ENCODE measurements around the gene DCANP1.

DCANP1 gene

GRCh38 chr5:135441919-135442318 lies 5.2 kb downstream of the DCANP1 start:
- DNase-seq (ENCODE audit: low read depth, low spot score), result no peak

GRCh38 chr5:135441350-135441831 lies 5.8 kb downstream of the DCANP1 start:
- DNase-seq (ENCODE audit: low read depth, low spot score), result no peak

- no peak for DNase-seq (ENCODE audit: low read depth, low spot score)
These were observed 6.2 kb downstream of the DCANP1 start for GRCh38 chr5:135440916-135441315.

- no peak for DNase-seq (ENCODE audit: low read depth, low spot score)
These were observed 7.6 kb downstream of the DCANP1 start for GRCh38 chr5:135439231-135440205.

GRCh38 chr5:135438636-135439221 lies 8.4 kb downstream of the DCANP1 start:
- DNase-seq (ENCODE audit: low read depth, low spot score), result no peak

GRCh38 chr5:135437796-135438560 lies 9.2 kb downstream of the DCANP1 start:
- no peak for DNase-seq (ENCODE audit: low read depth, low spot score)

GRCh38 chr5:135437422-135437795 lies 9.7 kb downstream of the DCANP1 start:
- no peak for DNase-seq (ENCODE audit: low read depth, low spot score)

- no peak for DNase-seq (ENCODE audit: low read depth, low spot score)
These were observed 10.2 kb downstream of the DCANP1 start for GRCh38 chr5:135436951-135437418.

GRCh38 chr5:135435467-135436330 lies 11.4 kb downstream of the DCANP1 start:
- DNase-seq (ENCODE audit: low read depth, low spot score), result no peak

- no peak for DNase-seq (ENCODE audit: low read depth, low spot score)
These were observed 12.3 kb downstream of the DCANP1 start for GRCh38 chr5:135434591-135435466.

GRCh38 chr5:135433681-135434426 lies 13.3 kb downstream of the DCANP1 start:
- no peak for DNase-seq (ENCODE audit: low read depth, low spot score)

- DNase-seq (ENCODE audit: low read depth, low spot score), result no peak
These were observed 15.0 kb downstream of the DCANP1 start for GRCh38 chr5:135432113-135432512.

- DNase-seq (ENCODE audit: low read depth, low spot score), result no peak
These were observed 17.1 kb downstream of the DCANP1 start for GRCh38 chr5:135430135-135430437.

GRCh38 chr5:135429301-135430134 lies 17.6 kb downstream of the DCANP1 start:
- no peak for DNase-seq (ENCODE audit: low read depth, low spot score)

GRCh38 chr5:135428586-135428985 lies 18.6 kb downstream of the DCANP1 start:
- no peak for DNase-seq (ENCODE audit: low read depth, low spot score)

- DNase-seq (ENCODE audit: low read depth, low spot score), result no peak
These were observed 20.8 kb downstream of the DCANP1 start for GRCh38 chr5:135426102-135427082.

- no peak for DNase-seq (ENCODE audit: low read depth, low spot score)
These were observed 21.5 kb downstream of the DCANP1 start for GRCh38 chr5:135425641-135426040.

- no peak for DNase-seq (ENCODE audit: low read depth, low spot score)
These were observed 23.3 kb downstream of the DCANP1 start for GRCh38 chr5:135423846-135424168.
